ENCODE data around the gene TEX14.

TEX14 gene

DNA sequence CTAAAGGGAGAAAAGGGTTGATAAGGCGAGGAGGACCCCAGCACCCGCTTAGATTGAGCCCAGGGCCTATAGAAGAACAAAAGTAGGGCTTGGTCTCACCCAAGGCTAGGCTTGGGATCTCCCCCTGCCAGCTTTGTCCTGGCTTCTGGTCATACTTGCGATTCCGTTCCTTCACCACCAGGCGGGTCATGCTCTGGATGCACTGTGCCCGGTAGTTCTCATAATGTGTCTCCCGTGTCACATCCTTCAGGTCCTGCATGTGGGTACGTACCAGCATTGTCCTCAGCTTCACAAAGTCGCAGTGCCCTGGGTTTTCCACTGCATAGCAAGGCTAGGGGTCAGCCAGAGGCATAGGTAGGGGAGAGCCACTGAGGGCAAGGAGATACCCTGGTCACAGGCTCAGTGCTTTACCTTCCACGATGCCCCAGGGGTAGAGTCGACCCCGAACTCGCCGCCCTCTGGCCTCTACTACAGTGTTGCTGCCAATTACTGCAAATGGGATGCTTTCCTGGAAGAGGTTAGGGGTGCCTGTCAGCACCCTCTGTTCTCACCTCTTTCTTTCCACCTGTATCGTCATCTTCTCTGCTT is 170.9 kb downstream of the TEX14 start:
- DNase-seq (ENCODE audit: low spot score), result no peak

- DNase-seq (ENCODE audit: low spot score), result peak; percentile 99
Measured at GRCh38 chr17:58517928-58518609, 173.8 kb downstream of the TEX14 start.

GRCh38 chr17:58517378-58517927 is 174.4 kb downstream of the TEX14 start:
- no peak for DNase-seq (ENCODE audit: low spot score)

- DNase-seq (ENCODE audit: low spot score), result no peak
Measured at GRCh38 chr17:58516644-58517377, 175.0 kb downstream of the TEX14 start.

GRCh38 chr17:58515286-58515685 is 176.6 kb downstream of the TEX14 start:
- no peak for DNase-seq (ENCODE audit: low spot score)

DNA sequence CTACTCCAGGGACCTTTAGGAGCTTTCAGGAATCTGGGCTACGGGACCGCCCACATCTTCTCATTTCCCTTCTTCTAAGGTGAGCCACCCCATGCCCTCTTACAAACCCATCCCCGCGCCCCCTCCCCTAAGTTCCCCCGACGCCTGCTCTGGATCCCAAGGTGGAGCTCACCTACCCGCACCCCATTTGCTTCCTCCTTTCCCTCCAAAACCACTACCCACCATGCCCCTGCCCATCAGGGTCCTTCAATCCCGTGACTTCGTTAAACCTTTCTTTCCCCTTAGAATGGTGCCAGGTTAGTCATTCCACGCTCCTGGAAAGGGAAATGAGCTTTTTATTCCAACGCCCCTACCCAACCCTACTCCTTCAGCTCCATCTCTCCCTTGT is 177.1 kb downstream of the TEX14 start:
- no peak for DNase-seq (ENCODE audit: low spot score)

DNA sequence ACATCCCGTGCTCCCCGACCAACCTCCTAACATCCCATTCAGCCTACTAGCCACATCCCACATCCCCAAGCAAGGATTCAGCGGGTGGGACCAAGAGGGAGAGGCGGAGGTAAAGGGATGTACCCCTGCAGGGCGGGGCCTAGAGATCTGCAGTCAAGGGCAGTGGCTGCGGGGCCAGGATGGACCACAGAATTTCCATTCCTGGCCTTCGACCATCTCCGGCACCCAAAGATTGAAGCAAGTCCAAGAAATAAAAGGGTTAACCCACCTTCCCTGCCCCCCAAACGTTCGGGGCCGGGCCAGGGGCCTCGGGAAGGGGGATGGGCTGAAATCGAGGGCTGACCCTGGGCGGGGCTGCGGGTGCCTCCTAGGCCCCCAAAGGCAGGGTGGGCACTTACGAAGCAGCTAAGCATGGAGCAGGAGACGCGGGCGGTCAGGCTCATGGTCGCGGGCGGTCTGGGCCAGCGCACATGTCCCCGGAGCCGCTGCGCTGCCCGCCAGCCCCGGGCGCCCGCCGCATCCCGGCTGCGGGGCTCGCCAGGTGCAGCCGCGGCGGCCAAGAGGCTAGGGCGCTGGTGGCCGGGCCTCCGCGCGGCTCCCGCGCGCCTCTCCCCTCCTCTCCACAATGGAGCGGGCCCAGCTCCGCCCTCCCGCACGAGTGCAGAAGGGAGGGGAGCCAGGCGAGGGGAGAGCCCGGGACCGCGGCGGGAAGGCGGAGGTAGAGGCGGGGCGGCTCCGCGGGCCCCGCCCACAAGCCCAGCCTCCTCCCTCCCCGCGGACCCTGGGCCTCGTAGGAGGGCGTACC is 177.7 kb downstream of the TEX14 start, which contains the start of gene MTMR4:
Gene MTMR4 (minus strand): TSS at position 674 of the 805 bp plus-strand sequence. CDS start 231 bp downstream, at position 443.
- peak; percentile 86 for DNase-seq (ENCODE audit: low spot score)

DNA sequence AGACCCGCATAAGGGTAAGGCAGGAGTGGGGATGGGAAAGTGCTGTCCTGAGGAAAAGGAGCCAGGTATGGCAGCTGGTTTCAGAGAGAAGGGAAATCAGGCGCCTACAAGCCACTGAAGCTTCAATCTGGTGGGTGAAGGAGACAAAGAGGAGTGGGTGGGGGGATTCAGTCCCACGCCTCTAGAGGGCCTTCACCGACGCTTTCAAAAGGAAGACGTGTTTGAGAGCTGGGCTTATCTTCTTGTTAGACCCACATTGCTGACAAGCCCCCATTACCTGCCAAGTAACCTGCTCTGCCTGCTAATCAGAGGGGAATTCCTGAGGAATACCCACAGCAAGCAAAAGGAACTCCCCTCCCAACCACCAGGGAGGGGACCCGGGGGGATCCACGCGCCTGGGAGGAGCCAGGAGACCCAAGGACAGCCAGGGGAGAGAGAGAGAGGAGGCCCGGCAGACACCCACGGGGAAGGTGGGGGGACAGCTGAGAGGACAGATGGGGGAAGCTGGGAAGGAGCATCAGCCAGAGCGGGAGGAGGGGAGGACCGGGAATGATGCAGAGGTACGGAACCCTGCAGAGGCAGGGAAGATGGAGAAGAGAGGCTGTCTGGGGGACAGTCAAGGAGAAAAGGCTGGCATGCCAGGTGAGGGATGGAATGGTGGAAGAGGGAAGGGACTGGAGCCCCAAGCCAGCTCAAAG is 178.4 kb downstream of the TEX14 start:
- no peak for DNase-seq (ENCODE audit: low spot score)

DNA sequence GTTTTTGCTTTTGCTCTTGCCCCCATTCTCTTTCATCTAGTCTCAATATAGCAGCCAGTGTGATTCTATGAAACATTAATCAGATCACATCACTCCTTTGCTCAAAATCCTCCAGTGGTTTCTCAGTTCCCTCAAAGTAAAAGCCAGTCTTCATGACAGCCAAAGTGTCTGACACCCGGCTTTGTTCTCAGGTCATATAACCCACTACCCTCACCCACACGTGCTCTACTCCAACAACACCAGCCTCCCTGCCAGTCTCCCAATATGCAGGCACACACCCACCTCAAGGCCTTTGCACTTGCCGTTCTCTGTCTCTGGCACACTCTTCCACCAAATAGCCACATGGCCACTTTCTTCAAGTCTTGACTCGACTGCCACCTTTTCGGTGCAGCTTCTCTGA is 181.8 kb downstream of the TEX14 start:
- DNase-seq (ENCODE audit: low spot score), result no peak

DNA sequence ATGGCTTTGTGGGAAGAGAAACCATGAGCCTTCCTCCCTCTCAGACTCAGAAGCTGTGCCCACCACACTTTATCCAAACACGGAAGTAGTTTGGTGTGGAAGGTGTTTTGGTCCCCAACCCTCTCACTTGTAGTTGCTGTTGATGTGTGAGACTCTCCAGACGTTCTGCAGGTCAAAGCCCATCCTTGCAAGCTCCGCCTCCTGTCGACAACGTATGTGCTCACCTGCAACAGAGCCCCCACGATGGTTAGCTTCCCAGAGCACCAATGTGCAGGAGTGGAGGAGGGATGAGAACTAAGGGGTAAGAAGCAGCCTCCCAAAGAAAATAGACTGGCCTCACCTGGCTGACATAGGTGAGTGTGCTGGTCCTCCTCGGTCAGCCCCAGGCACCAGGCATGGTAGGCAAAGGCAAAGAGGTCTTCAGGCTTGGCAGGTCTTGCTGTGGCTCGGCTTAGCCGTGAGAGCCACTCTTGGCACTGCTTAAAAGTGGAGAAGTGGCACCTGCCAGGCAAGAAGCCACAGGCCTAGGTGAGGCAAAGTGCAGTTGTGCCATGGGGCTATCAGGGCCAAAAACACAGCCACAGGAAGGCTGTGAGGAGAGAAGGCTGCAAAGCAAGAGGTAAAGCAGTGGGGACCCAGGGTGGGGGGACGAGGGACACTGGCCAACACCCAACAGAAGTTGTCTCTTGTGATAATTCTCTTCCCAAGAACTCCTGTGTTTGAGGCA is 183.3 kb downstream of the TEX14 start:
- no peak for DNase-seq (ENCODE audit: low spot score)

- DNase-seq (ENCODE audit: low spot score), result no peak
Measured at GRCh38 chr17:58507123-58507634, 184.7 kb downstream of the TEX14 start.
